NT2/D1 (cell line): ENCODE results near the gene INVS.

Source experiments
- SUZ12 ChIP-seq: IDR thresholded peaks from 2 replicates; pipeline ENCODE4 v1.6.1; 2011; ENCODE audit not compliant: insufficient read length, insufficient read depth; ENCODE audit errors: extremely low read depth
- YY1 ChIP-seq: IDR thresholded peaks from 2 replicates; pipeline ENCODE4 v1.6.1; 2011; ENCODE audit not compliant: insufficient read length, insufficient read depth
- ZNF274 ChIP-seq: IDR thresholded peaks from 2 replicates; pipeline ENCODE4 v1.6.1; 2011; ENCODE audit warnings: mild to moderate bottlenecking, low read depth, low read length

DNA sequence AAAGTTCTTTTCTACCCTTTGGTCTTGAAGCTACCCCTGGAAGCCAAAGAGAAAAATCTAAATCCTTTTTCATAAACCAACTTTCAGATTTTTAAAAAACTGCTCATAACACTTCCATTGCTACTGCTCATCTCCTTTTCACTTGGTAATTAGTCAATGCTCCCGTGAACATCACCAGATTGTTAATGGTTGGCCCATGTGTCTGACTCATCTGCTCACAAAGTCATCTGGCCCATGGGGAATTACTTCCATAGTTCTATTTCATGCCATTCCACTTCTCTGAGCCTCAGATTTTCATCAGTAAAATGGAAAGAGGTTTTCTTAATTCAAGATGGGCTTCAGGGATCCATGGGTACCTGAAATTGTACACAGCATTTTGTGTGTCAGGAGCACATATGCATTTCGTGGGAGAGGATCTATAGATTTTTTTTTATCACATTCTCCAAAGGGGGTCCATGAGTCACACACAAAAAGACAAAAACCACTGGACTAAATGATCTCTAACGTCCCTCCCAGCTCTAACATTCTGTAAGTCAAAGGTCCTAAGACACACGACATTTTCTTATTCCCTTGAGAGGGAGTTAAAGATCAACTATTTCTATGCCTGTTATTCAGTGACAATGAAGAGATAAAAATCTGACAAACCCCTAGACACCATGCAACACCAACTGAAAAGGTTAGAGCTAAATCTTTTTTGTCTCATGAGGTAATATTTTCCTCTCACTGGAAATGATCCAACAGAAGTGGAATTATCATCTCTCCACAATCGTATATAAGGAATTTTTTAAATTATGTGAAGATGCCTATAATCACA, 178.3 kb downstream of the INVS start:
- TF ChIP-seq ZNF274 (no peak), SUZ12 (no peak), YY1 (no peak)
